SU-DHL-6 (cell line): ENCODE results near the gene ZNF382.

ENCODE experiments used
- H2AFZ ChIP-seq: fragments of 200-600 bp; sonication (generic); 2 replicates; pipeline ENCODE4 v1.6.1; 2014; ENCODE audit warnings: low read depth, mild to moderate bottlenecking, moderate library complexity, mixed read lengths, antibody characterized with exemption, low read length; ENCODE audit not compliant: severe bottlenecking
- H3F3A ChIP-seq: fragments of 200-600 bp; shearing (Covaris generic); 2 replicates; pipeline ENCODE4 v1.6.0; 2016; ENCODE audit warnings: antibody characterized with exemption, mild to moderate bottlenecking; ENCODE audit not compliant: insufficient read depth
- H3K27ac ChIP-seq: fragments of 200-600 bp; sonication (generic); 2 replicates; pipeline ENCODE4 v1.5.1; 2016; ENCODE audit warnings: low read depth, mild to moderate bottlenecking, low read length, moderate library complexity, mixed read lengths
- H3K27me3 ChIP-seq: fragments of 200-600 bp; sonication (generic), shearing (Covaris generic); 2 replicates; pipeline ENCODE4 v1.6.0; 2014; ENCODE audit warnings: mild to moderate bottlenecking, low read length
- H3K36me3 ChIP-seq: fragments of 200-600 bp; sonication (generic); 2 replicates; pipeline ENCODE4 v1.6.1; 2014; ENCODE audit warnings: mild to moderate bottlenecking, low read length, mixed read lengths
- H3K4me2 ChIP-seq: fragments of 300-600, 200-600 bp; shearing (Covaris generic), sonication (generic); 2 replicates; pipeline ENCODE4 v1.6.0; 2014; ENCODE audit warnings: low read length, low read depth, mild to moderate bottlenecking; ENCODE audit not compliant: poor library complexity, severe bottlenecking
- H3K4me3 ChIP-seq: fragments of 200-600 bp; sonication (generic); 2 replicates; pipeline ENCODE4 v1.5.1; 2014; ENCODE audit warnings: antibody characterized with exemption, low read length, mild to moderate bottlenecking, mixed read lengths; ENCODE audit not compliant: insufficient read depth, poor library complexity, severe bottlenecking
- H3K79me2 ChIP-seq: fragments of 200-600 bp; sonication (generic); 2 replicates; pipeline ENCODE4 v1.6.1; 2014; ENCODE audit warnings: mild to moderate bottlenecking, low read length, moderate library complexity; ENCODE audit not compliant: insufficient read depth
- H3K9ac ChIP-seq: fragments of 200-600 bp; sonication (generic); 2 replicates; pipeline ENCODE4 v1.7.0; 2014; ENCODE audit warnings: mild to moderate bottlenecking, low read length
- H3K9me2 ChIP-seq: fragments of 200-600 bp; sonication (generic); replicated peaks from 2 replicates; pipeline ENCODE4 v1.6.1; 2014; ENCODE audit warnings: low read length; ENCODE audit not compliant: insufficient read depth
- H3K9me3 ChIP-seq: fragments of 200-600 bp; sonication (generic); 2 replicates; pipeline ENCODE4 v1.6.1; 2014; ENCODE audit warnings: low read length, mixed read lengths; ENCODE audit not compliant: insufficient read depth
- H4K20me1 ChIP-seq: fragments of 200-600 bp; sonication (generic); 2 replicates; pipeline ENCODE4 v1.6.1; 2014; ENCODE audit warnings: low read depth, mild to moderate bottlenecking, antibody characterized with exemption, low read length, moderate library complexity, mixed read lengths
- EZH2phosphoT487 ChIP-seq: fragments of 200-600 bp; sonication (generic), shearing (Covaris generic); conservative IDR thresholded peaks from 2 replicates; pipeline ENCODE4 v1.6.1; 2018; ENCODE audit warnings: mild to moderate bottlenecking, antibody characterized with exemption, low read length, moderate library complexity, mixed read lengths
- TF ChIP-seq, protein P1 (sequence below): fragments of 200-600 bp; sonication (generic); IDR thresholded peaks from one replicate; pipeline ENCODE4 v1.5.1; 2017; ENCODE audit warnings: antibody characterized with exemption, mild to moderate bottlenecking, low read length, moderate library complexity; ENCODE audit not compliant: insufficient read depth, poor library complexity, severe bottlenecking

The ZNF382 gene

DNA sequence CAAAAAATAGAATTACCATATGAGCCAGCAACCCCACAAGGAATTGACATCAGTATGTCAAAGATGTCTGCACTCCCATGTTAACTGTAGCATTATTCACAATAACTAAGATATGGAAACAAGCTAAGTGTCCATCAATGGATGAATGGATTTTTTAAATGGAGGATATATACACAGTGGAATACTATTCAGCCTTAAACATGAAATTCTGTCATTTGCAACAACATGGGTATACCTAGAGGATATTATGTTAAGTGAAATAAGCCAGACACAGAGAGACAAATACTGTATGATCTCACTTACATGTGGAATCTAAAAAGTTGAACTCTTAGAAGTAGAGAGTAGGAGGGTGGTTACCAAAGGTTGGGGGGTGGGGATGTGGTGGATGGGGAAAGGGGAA lies 74.3 kb downstream of the ZNF382 start:
- H2AFZ ChIP-seq = no peak overlapping the region
- TF ChIP-seq, protein P1, sequence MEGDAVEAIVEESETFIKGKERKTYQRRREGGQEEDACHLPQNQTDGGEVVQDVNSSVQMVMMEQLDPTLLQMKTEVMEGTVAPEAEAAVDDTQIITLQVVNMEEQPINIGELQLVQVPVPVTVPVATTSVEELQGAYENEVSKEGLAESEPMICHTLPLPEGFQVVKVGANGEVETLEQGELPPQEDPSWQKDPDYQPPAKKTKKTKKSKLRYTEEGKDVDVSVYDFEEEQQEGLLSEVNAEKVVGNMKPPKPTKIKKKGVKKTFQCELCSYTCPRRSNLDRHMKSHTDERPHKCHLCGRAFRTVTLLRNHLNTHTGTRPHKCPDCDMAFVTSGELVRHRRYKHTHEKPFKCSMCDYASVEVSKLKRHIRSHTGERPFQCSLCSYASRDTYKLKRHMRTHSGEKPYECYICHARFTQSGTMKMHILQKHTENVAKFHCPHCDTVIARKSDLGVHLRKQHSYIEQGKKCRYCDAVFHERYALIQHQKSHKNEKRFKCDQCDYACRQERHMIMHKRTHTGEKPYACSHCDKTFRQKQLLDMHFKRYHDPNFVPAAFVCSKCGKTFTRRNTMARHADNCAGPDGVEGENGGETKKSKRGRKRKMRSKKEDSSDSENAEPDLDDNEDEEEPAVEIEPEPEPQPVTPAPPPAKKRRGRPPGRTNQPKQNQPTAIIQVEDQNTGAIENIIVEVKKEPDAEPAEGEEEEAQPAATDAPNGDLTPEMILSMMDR = no peak
- no peak for TF ChIP-seq EZH2phosphoT487
- no peaks in the 10 kb centered on the region for H3F3A ChIP-seq
- H4K20me1 ChIP-seq = no peaks in the 10 kb centered on the region
- H3K9me3 ChIP-seq = no peaks in the 10 kb centered on the region
- H3K4me2 ChIP-seq = no peak overlapping the region
- H3K9ac ChIP-seq = no peak overlapping the region
- H3K36me3 ChIP-seq = peaks cover 13% of the 10 kb centered on the region
- peaks cover 3% of the 10 kb centered on the region; the same call in 1 of the 2 replicates for H3K79me2 ChIP-seq
- H3K27ac ChIP-seq = no peak overlapping the region
- H3K9me2 ChIP-seq = no peaks in the 10 kb centered on the region
- no peak overlapping the region for H3K4me3 ChIP-seq
- H3K27me3 ChIP-seq = no peaks in the 10 kb centered on the region
